GM12864 (cell line): Measurements from ENCODE around the gene NET1.

ENCODE experiments used
- DNase-seq: peaks from one replicate; pipeline ENCODE4 v3.0.0-alpha.2; 2011; ENCODE audit warnings: low read depth
- H3K4me3 ChIP-seq: 2 replicates; pipeline ENCODE4 v1.5.1; 2011; ENCODE audit warnings: mild to moderate bottlenecking, low read depth, low read length, control low read depth
- TF ChIP-seq, protein P1 (sequence below): IDR thresholded peaks from 2 replicates; pipeline ENCODE4 v1.5.1; 2011; ENCODE audit warnings: low read depth, mild to moderate bottlenecking, moderate library complexity, low read length, control low read depth, inconsistent platforms; ENCODE audit errors: missing control alignments

Gene NET1

DNA sequence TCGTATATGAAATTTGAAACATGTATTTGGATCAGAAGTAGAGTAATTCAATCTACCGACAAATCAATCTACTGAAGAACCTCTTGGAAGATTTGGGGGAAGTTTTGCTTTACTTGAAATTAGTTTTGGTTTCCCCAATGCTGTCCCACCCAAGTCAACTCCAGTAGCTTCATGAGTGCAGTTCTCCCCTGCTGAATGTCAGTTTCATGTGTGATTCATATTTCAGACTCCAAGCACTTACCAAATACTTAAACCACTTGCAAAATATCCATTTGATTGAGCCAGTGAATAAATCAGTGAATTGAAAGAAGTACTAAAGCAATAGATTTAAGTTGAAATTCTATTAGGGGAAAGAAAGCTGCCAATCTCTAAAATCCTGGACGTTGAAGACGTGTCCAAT lies 77.7 kb downstream of the NET1 start:
- no peak overlapping the region for H3K4me3 ChIP-seq
- DNase-seq: no peak
- TF ChIP-seq, protein P1, sequence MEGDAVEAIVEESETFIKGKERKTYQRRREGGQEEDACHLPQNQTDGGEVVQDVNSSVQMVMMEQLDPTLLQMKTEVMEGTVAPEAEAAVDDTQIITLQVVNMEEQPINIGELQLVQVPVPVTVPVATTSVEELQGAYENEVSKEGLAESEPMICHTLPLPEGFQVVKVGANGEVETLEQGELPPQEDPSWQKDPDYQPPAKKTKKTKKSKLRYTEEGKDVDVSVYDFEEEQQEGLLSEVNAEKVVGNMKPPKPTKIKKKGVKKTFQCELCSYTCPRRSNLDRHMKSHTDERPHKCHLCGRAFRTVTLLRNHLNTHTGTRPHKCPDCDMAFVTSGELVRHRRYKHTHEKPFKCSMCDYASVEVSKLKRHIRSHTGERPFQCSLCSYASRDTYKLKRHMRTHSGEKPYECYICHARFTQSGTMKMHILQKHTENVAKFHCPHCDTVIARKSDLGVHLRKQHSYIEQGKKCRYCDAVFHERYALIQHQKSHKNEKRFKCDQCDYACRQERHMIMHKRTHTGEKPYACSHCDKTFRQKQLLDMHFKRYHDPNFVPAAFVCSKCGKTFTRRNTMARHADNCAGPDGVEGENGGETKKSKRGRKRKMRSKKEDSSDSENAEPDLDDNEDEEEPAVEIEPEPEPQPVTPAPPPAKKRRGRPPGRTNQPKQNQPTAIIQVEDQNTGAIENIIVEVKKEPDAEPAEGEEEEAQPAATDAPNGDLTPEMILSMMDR: no peak

DNA sequence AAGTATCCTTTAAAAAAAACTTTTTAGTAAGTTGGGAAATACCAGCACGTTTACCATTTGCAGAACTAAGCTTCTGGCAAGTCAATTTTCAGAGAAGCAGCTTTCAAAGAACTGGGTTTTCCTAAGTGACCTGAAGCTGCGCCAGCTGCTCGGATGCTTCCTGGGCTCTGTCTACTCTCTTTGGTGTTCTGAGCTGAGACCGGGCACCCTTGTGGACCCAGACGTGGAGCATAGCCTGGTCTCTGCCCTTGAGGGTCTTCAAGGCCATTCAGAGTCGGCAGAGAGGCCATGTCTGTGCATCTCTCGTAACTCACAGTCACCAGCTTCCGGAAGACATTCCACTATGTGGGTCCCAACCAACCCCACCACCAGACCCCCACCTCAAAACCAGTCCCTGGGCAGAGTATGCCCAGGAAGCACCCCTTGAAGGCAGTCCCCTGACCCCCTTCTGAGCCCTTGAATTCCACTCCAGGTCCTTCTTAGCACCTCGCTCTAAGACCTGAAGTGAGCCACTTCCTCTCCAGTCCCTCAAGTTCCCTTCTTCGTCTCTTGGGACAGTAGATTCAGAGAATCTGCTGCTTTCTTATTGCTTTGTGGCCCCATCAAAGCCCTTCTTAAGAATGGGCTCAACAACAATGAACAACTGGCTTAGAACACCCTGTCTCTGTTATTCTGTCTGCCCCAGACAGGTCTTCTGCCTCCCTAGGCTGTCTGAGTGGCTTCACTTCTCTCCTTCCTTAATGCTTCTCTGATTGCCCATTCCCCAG lies 78.5 kb downstream of the NET1 start:
- TF ChIP-seq, protein P1: no peak
- no peak overlapping the region for H3K4me3 ChIP-seq
- no peak for DNase-seq

DNA sequence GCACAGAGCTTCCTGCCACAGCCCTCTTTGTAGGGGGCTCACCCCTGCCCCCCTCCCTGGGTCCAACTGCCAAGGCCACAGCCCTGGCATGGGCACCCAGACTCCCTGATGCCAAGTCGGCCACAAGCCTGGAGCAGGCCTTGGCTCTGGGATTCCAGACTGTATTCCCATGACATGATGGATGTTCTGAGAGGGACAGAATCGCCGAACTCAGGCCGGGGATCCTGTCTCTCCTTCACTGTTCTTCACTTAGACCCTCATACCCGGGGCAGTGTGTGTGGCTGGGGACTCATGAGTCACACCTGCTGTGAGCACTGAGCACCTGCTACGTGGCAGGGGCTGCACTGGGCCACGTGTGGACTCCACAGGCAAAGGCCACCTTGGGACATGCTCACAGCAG lies 79.1 kb downstream of the NET1 start:
- no peak for DNase-seq
- H3K4me3 ChIP-seq: no peak overlapping the region
- TF ChIP-seq, protein P1: no peak

DNA sequence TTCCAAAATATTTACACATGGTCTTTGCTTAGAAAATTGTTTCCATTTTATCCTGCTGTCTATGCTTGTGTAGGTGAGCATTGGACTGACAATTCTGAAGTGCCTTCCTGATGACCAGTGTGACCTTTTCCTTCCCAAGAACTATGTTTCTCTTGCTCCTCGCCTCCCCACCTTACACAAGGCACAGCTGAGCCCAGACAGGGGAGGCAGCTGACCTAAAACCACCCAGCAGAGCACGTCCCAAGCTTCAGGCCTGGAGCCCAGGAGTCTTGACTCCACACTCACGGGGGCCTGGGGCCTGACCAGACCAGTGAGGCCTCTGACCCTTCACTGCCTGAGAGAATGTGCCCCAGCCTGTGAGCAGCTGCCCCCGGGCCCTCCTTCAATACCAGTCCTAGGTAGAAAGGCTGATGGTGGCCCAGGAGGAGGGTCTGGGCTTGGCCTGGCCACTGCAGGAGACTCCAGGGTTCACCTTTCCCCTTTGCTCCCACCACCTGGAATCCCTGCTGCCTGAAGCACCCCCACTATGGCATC lies 80.0 kb downstream of the NET1 start:
- TF ChIP-seq, protein P1: no peak
- H3K4me3 ChIP-seq: no peak overlapping the region
- DNase-seq: no peak

DNA sequence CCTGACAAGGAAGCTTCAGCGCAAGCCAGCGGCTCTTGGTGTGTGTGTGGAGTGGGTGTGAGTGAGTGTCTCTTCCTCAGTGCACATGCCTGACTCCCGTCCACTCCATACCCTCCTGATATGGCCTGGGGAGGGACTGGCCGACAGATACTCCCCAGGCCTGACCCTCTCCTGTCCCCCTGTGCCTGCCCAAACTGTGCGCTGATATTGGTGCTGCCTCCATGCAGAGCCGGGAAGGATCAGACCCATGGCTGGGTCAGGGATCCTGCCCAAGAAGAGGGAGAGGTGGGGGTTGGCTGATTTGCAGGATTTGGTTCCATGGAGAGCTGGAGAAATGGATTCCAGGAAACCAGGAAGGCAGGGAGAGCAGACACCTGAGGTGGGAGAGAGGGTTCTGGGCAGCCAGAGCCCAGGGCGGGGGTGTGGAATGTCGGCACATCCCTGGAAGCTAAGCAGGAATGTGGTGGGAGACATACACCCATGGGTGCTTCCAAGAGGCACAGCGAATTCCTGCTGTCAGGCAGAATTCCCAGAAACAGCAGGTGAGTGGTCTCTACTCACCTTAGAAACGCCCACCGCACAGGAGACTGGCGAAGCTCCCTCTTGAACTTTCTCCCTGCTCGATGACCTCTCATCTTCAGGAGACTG lies 80.7 kb downstream of the NET1 start:
- TF ChIP-seq, protein P1: no peak
- H3K4me3 ChIP-seq: no peak overlapping the region
- DNase-seq: no peak

DNA sequence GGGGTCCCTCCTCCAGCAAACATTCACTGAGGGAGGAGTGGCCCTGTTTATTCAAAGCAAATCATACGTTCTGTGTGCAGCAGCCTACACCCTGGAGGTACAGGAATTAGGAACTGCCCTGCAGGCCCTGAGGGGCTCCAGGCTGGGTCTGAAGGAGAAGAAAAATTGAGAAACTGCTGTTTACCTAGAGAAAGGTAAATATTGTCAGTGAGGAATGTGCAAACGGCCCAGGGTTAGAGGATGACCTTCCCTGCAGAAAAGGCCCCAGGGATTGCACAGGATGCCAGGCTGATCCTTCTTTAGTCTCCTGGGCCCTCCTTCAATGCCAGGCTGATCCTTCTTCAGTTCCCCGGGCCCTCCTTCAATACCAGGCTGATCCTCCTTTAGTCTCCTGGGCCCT lies 81.3 kb downstream of the NET1 start:
- TF ChIP-seq, protein P1: no peak
- no peak for DNase-seq
- H3K4me3 ChIP-seq: no peak overlapping the region
